ENCODE results near the gene TPR. TPM values are rescaled to one million over a fixed set of nuclear protein-coding genes. Genes with fewer than 3 reads are reported as not detected.

TPR gene
- 41.4 to 50.9 TPM (median 46.8 TPM) in 3 replicates for polyA plus RNA-seq
- polyA plus RNA-seq (2011; ENCODE audit: low read depth) = 81.0 TPM
- 17.2 and 28.2 TPM in 2 replicates for polyA plus RNA-seq (2011; cell fraction: cytosol; rRNA removed)
- 113 and 135 TPM in 2 replicates for polyA plus RNA-seq (2011; cell fraction: nucleus; rRNA removed)
- polyA plus RNA-seq (2012; ENCODE audit: low replicate concordance) = 22.0 and 30.8 TPM in 2 replicates
- 59.4 to 97.8 TPM (median 68.6 TPM) in 3 replicates for polyA minus RNA-seq
- polyA minus RNA-seq (2011; cell fraction: cytosol; rRNA and poly(A)+ RNA removed) = 35.9 TPM
- polyA minus RNA-seq (2011; cell fraction: nucleus; rRNA and poly(A)+ RNA removed) = 54.0 and 101 TPM in 2 replicates

GRCh38 chr1:186375152-186375928 lies at the start of gene TPR, which contains the start of gene ODR4:
Gene TPR (minus strand): TSS chr1:186375253. CDS start chr1:186375028, 225 bp downstream.
Gene ODR4 (plus strand): TSS chr1:186375838. CDS start chr1:186379786, 3,948 bp downstream.
- peaks cover 3% of the 10 kb centered on the region for H3K4me1 ChIP-seq (ENCODE audit: control insufficient read depth, extremely low read depth, insufficient read depth, low read length)
- dilution Hi-C loops (cut with MboI; ENCODE audit: extremely low pct_ligation_motif_present, low sequenced_read_pairs) = no loop called here

GRCh38 chr1:186424539-186424938 lies 49.5 kb upstream of the TPR start:
- Histone ChIP-seq H3K4me2 (ENCODE audit: control insufficient read depth, extremely low read depth, insufficient read depth, low read depth, low read length) (no peak overlapping the region), H3K9ac (ENCODE audit: control insufficient read depth, extremely low read depth, insufficient read depth, low read length) (no peak overlapping the region), H3K27me3 (ENCODE audit: control insufficient read depth, extremely low read depth, insufficient read depth, low read length) (no peaks in the 10 kb centered on the region), H3K9me1 (ENCODE audit: control insufficient read depth, extremely low read depth, insufficient read depth, low read length) (no peaks in the 10 kb centered on the region), H3K27ac (ENCODE audit: control insufficient read depth, insufficient read depth, low read length) (no peak overlapping the region), H2AFZ (ENCODE audit: control insufficient read depth, low read length) (no peak overlapping the region), H3K9me3 (ENCODE audit: control insufficient read depth, low read depth, low read length) (no peaks in the 10 kb centered on the region), H3K36me3 (ENCODE audit: control insufficient read depth in 2 of 2, extremely low read depth in 1 of 2, insufficient read depth in 2 of 2, low read length in 2 of 2) (peaks cover 0 to under 1% of the 10 kb centered on the region in 2 experiments), H3K4me3 (ENCODE audit: control insufficient read depth in 2 of 3, extremely low read depth in 1 of 3, insufficient read depth in 2 of 3, low read depth in 1 of 3, low read length in 3 of 3) (no peak overlapping the region), H3K4me1 (ENCODE audit: control insufficient read depth, extremely low read depth, insufficient read depth, low read length) (no peaks in the 10 kb centered on the region), H4K20me1 (ENCODE audit: control insufficient read depth, extremely low read depth, insufficient read depth, low read length) (no peaks in the 10 kb centered on the region), H3K79me2 (ENCODE audit: control insufficient read depth, insufficient read depth, low read length) (no peaks in the 10 kb centered on the region)
- FAIRE-seq = no peak
- no peak for DNase-seq (ENCODE audit: low read depth, low spot score)
- TF ChIP-seq CTCF (optimal IDR thresholded peaks at IDR 0.05 in 1 of 3, IDR thresholded peaks at IDR 0.05 in 1 of 3, conservative IDR thresholded peaks at IDR 0.05 in 1 of 3; ENCODE audit: extremely low read depth in 1 of 3, insufficient read depth in 2 of 3, low read length in 3 of 3) (no peak), EZH2 (IDR thresholded peaks at IDR 0.05; ENCODE audit: low read length) (no peak)
- dilution Hi-C loops (cut with MboI; ENCODE audit: extremely low pct_ligation_motif_present, low sequenced_read_pairs) = no loop called here

More at GRCh38 chr1:186375152-186375928, at the start of gene TPR, which contains the start of gene ODR4:
- Histone ChIP-seq H3K4me2 (ENCODE audit: control insufficient read depth, extremely low read depth, insufficient read depth, low read depth, low read length) (peak within 1 kb of the TSS; percentile 94), H3K9me3 (ENCODE audit: control insufficient read depth, low read depth, low read length) (no peaks in the 10 kb centered on the region), H3K36me3 (ENCODE audit: control insufficient read depth in 2 of 2, extremely low read depth in 1 of 2, insufficient read depth in 2 of 2, low read length in 2 of 2) (peaks cover 3 to 11% of the 10 kb centered on the region in 2 experiments), H3K9ac (ENCODE audit: control insufficient read depth, extremely low read depth, insufficient read depth, low read length) (peak within 1 kb of the TSS; percentile 96), H3K4me3 (ENCODE audit: control insufficient read depth in 2 of 3, extremely low read depth in 1 of 3, insufficient read depth in 2 of 3, low read depth in 1 of 3, low read length in 3 of 3) (peak within 1 kb of the TSS; percentile 88 to 98 (median 91)), H3K27me3 (ENCODE audit: control insufficient read depth, extremely low read depth, insufficient read depth, low read length) (no peaks in the 10 kb centered on the region), H2AFZ (ENCODE audit: control insufficient read depth, low read length) (peak within 1 kb of the TSS; percentile 95), H3K9me1 (ENCODE audit: control insufficient read depth, extremely low read depth, insufficient read depth, low read length) (no peaks in the 10 kb centered on the region), H4K20me1 (ENCODE audit: control insufficient read depth, extremely low read depth, insufficient read depth, low read length) (no peaks in the 10 kb centered on the region), H3K79me2 (ENCODE audit: control insufficient read depth, insufficient read depth, low read length) (peaks cover 73% of the 10 kb centered on the region), H3K27ac (ENCODE audit: control insufficient read depth, insufficient read depth, low read length) (peak within 1 kb of the TSS; percentile 98)
- TF ChIP-seq EZH2 (IDR thresholded peaks at IDR 0.05; ENCODE audit: low read length) (no peak), CTCF (optimal IDR thresholded peaks at IDR 0.05 in 1 of 3, IDR thresholded peaks at IDR 0.05 in 1 of 3, conservative IDR thresholded peaks at IDR 0.05 in 1 of 3; ENCODE audit: extremely low read depth in 1 of 3, insufficient read depth in 2 of 3, low read length in 3 of 3) (peak; percentile 89 to 90 (median 89))
- peak; percentile 90 for FAIRE-seq
- DNase-seq (ENCODE audit: low read depth, low spot score) = peak; percentile 90

All from keratinocyte (primary cell).